GM10266 (cell line): ENCODE results near the gene DENND1B.

Experiments used
- DNase-seq: peaks from one replicate; pipeline ENCODE4 v3.0.0; 2012; ENCODE audit errors: extremely low spot score
- CTCF ChIP-seq: IDR thresholded peaks from 2 replicates; pipeline ENCODE4 v1.5.1; 2012; ENCODE audit warnings: mild to moderate bottlenecking, low read depth; ENCODE audit not compliant: control insufficient read depth, insufficient read depth; ENCODE audit errors: missing control alignments

Gene DENND1B

GRCh38 chr1:197738927-197739326 lies 36.4 kb downstream of the DENND1B start:
- TF ChIP-seq CTCF, result no peak
- no peak for DNase-seq

- DNase-seq, result no peak
- no peak for TF ChIP-seq CTCF
These were observed 37.4 kb downstream of the DENND1B start for GRCh38 chr1:197737916-197738315.

GRCh38 chr1:197736685-197737084 lies 38.6 kb downstream of the DENND1B start:
- TF ChIP-seq CTCF, result no peak
- no peak for DNase-seq

- no peak for TF ChIP-seq CTCF
- no peak for DNase-seq
These were observed 39.8 kb downstream of the DENND1B start for GRCh38 chr1:197735461-197735860.

- no peak for TF ChIP-seq CTCF
- DNase-seq, result no peak
These were observed 42.0 kb downstream of the DENND1B start for GRCh38 chr1:197733324-197733723.

GRCh38 chr1:197732187-197732586 lies 43.1 kb downstream of the DENND1B start:
- DNase-seq, result no peak
- TF ChIP-seq CTCF, result no peak

GRCh38 chr1:197731449-197731848 lies 43.8 kb downstream of the DENND1B start:
- DNase-seq, result no peak
- TF ChIP-seq CTCF, result no peak
